DMS53 treated with DMSO at 0.1 percent for 48 hours (cell line): Measurements from ENCODE around the gene LRRIQ3.
"Not testable (repeated sequence)": the region's sequence is repeated elsewhere in the genome, so short reads cannot be mapped to it uniquely, and the experiment has no call there.

Experiments used
- DNase-seq: peaks from one replicate; lab custom pipeline; 2025; ENCODE audit not compliant: unreplicated experiment; lab: John Stamatoyannopoulos, UW

LRRIQ3 gene

DNA sequence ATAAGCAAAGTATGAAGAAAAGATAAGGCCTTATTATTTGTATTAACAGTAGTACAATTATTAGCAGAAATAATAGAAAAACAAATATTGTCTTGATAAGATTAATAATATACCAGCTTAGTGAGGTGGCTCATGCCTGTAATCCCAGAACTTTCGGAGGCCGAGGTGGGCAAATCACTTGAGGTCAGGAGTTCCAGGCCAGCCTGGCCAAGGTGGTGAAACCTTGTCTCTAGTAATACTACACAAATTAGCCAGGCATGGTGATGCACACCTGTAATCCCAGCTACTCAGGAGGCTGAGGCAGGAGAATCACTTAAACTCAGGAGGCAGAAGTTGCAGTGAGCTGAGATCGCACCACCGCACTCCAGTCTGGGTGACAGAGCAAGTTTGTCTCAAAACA is 80.6 kb downstream of the LRRIQ3 start:
- DNase-seq: not testable (repeated sequence)

DNA sequence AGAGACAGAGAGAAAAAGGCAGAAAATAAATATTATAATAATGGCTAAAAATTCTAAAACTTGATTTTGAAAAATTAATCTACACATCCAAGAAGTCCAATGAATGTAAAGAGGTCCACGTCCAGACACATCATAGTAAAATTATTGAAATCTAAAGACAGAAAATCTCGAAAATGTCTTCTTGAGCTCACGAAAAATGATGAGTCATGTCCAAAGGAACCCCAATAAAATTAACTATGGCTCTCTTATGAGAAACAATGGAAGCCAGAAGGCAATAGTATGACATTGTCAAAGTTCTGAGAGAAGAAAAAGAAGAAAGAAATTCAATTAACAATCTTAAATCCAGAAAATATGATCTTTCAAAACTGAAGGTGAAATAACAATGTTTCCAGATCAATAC is 84.6 kb downstream of the LRRIQ3 start:
- no peak for DNase-seq

DNA sequence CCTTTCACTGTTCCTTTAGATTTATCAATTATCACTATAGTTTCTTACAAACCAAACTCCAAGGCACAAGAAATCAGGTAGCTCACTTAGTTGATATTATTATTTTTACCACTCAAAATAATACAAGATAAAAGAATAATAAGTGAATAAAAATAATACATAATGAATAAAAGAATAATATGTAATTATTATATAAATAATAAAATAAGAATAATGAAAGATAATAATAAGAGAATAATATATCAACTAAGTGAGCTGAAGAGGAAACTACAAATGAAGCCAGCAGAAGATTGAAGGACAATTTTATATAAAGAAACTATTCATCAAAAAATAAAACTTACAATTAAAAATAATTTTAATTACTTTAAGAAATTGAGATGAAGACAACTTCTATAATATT is 90.6 kb downstream of the LRRIQ3 start:
- no peak for DNase-seq

DNA sequence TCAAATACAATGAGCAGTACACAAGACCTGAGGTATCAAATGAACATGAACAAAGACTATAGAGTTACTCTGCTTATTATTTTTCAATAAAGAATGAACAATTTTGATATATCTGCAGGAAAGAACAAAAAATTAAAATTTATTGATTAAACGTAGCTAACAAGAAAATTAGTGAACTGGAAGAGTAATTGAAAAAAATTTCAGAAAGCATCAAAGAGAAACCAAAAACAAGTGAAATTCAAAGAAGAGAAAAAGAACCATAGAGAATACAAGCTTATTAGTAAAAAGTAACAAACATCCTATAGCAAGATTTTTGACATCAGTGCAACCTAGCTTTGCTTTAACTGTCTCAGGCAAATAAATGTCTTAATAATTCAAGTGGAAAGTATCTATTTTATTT is 106.6 kb downstream of the LRRIQ3 start:
- DNase-seq: no peak

DNA sequence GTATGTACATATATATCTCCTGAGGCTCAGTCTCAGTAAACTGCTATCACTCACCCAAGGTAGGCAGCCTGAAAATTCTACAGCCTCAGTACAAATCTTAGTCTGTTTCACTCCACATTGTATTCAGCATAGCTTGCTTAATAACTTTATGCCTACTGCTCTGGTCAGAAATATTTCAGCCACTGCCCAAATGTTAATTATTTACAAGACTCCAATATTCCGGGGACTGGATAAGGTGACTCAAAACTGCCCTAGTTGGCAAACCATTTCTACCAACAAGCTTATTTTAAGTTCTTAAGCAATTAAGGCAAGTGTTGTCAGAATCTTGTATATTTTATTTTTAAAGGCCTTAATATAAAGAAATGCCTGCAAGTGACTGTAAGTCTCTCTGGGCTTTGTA is 114.8 kb downstream of the LRRIQ3 start:
- no peak for DNase-seq

GRCh38 chr1:74065081-74065480 is 132.9 kb downstream of the LRRIQ3 start:
- DNase-seq: no peak

GRCh38 chr1:74057719-74058118 is 140.3 kb downstream of the LRRIQ3 start:
- no peak for DNase-seq

DNA sequence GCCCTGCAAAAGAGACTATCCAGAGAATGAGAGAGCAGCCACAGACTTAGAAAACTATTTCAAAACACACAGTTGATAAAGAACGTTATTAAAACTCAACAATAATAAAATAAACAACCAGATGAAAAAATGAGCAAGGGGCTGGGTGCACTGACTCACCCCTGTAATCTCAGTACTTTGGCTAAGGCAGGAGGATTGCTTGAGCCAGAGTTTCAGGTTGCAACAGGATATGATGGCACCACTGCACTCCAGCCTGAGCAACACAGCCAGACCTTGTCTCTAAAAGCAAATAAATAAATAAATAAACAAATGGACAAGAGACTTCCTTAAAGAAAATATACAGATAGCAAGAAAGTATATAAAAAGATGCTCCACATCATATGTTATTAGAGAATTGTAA is 144.6 kb downstream of the LRRIQ3 start:
- DNase-seq: no peak

DNA sequence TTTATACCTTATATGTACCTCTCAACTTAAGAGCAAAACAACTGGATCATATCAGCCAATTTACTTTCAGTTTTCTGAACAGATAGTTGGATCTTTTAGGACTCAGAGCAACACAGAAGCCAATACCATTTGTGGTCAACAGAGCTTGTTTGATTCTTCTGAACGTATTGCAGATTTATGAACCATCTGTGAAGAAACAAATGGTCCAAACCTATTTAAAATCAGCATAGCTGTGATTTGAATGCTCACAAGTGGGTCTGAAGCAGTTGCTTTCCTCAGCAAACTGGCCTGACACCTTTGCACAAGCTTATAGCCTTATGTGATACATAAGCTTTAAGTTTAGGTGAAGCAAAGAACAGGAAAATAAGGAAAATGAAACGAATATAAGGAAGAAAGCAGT is 147.6 kb downstream of the LRRIQ3 start:
- no peak for DNase-seq

- no peak for DNase-seq
Measured at GRCh38 chr1:74038042-74038441, 159.9 kb downstream of the LRRIQ3 start.

- no peak for DNase-seq
Measured at GRCh38 chr1:74012583-74012982, 185.4 kb downstream of the LRRIQ3 start.

DNA sequence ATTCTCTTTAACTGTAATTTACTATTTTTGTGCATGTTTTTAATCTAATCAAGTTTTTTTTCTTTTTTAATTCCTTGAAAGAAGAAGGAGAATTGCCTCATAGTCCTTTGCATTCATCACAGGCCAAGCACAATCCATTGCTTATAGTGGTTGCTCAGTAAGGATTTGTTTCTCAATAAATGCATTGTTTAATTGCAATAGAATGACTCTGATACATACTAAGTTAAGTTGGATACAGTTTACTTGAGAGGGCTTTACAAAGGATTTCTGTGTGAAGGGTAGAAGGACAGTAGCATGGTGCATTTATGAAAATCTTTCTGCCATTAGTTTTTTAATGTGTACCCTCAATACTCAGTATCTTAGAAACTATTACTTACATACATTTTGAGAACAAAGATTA is 186.2 kb downstream of the LRRIQ3 start:
- DNase-seq: no peak

DNA sequence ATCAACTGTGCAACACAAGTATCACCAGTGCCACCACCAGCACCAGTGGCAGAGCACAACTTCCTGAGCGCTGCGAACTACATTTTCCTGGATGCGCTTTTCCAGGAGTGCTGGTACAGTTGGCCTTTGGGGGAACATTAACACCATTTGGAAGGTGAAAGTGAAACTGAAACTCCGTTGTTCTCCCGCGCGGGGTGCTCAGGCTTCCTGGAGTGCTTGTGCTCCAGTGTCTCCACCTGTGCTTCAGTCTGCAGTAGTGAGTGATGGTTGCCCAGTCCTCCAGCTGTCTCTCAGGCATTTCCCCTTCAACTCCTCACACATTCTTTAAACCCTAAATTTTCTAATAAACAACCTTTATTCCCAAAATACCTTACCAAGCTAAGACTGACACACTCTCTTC is 187.8 kb downstream of the LRRIQ3 start:
- DNase-seq: peak; percentile 91

DNA sequence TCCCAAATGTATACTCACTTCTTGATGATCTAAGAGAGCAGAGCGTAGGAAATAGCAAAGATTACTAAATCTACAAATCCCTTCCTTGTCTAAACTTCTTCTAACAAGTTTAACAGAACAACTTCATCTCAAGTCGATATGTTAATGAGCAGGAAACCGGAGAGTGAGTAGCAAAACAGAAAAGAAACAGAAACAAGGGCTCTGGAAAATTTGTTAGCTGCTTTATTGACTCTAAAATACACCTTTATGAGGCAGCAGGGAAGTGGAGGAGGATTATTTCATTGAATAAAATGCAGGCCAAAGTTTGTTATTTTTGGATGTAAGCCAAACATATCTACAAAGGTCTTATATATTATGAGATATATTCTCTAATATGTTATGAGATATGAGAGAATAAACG is 192.4 kb downstream of the LRRIQ3 start:
- DNase-seq: no peak

- no peak for DNase-seq
Measured at GRCh38 chr1:74003806-74004205, 194.2 kb downstream of the LRRIQ3 start.

- DNase-seq: peak; percentile 82
Measured at GRCh38 chr1:73998348-73998959, 199.5 kb downstream of the LRRIQ3 start.

- peak; percentile 15 for DNase-seq
Measured at GRCh38 chr1:73980324-73981040, 217.5 kb downstream of the LRRIQ3 start.

DNA sequence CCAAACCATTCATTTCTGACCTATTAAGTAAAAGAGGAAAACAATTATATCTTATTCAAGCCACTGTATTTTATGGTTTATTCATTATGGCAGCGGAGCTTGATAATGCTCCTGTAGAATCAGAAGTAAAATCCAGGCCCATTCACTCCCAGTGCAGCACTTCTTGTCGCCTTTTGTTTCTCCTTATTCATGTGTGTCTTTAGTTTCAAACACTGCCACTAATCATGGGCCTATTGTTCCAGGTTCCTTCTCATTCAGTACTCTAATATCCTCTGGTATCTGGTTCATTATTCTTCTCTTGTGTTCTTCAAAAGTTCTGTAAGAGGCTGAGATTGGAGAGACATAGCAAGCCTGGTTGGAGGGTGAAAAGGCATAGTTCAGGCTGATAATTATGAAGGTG is 218.3 kb downstream of the LRRIQ3 start:
- no peak for DNase-seq

GRCh38 chr1:73978964-73979363 is 219.0 kb downstream of the LRRIQ3 start:
- DNase-seq: no peak
